Measurements from ENCODE around the gene RAI1. TPM values are rescaled to one million over a fixed set of nuclear protein-coding genes. Genes with fewer than 3 reads are reported as not detected.

Gene RAI1
- total and polyA plus RNA-seq, 2 of the 8 experiments (the other 6 are each of a cell fraction or from before 2014, with no cell fraction given): 0.39 to 1.2 TPM

DNA sequence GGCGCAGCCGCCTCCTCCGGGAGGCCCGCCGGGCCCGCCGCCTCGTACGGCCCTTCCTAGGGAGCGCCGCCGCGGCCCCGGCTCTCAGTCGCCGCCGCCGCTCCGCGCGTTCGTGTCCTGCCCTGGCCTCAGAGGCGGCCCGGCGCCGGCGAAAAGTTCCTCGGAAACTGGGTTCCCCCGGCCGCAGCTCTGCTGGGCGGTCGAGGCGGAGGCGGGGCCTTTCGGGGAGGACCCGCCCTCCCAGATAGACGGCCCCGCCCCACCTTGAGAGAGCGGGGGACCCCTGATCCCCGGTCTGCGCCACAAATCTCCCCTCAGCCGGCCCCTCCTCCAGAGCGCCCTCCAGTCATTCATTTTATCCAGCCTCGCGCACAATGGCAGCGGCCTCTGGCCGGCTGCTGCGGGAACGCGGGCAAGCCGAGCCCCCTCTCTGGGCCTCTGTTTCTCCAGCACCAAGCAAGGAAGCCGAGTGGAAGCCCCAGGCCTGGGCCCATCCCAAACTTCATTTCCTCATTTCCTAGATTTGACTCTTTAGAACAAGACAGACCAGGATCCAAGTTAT lies 155.6 kb downstream of the RAI1 start, which contains the start of gene SREBF1:
TSS of gene SREBF1 (minus strand) at position 169 of the 562 bp plus-strand sequence. CDS start 169 bp downstream, outside the sequence.
- peak within 1 kb of the TSS; percentile 98 for H4K8ac ChIP-seq (ENCODE audit: extremely low read depth, insufficient read depth, low read length)
- TF ChIP-seq TAF7 (optimal IDR thresholded peaks at IDR 0.05; ENCODE audit: borderline replicate concordance, low read depth, low read length): peak; percentile 83
- TF ChIP-seq POLR2AphosphoS5 (IDR thresholded peaks at IDR 0.05; ENCODE audit: low read depth, low read length): 0 out of 2 replicates have a peak, but pooled peaks have one; percentile 19
- TF ChIP-seq TEAD4 (IDR thresholded peaks at IDR 0.05; ENCODE audit: low read depth, low read length): no peak
- TF ChIP-seq CREB1 (IDR thresholded peaks at IDR 0.05): 0 out of 2 replicates have a peak, but pooled peaks have one; percentile 13
- no peak for TF ChIP-seq E2F6 (IDR thresholded peaks at IDR 0.05)
- peak; percentile 32; the same call in 1 of the 2 replicates for TF ChIP-seq TAF1 (IDR thresholded peaks at IDR 0.05; ENCODE audit: low read depth, low read length)
- peak; percentile 48 to 91 for TF ChIP-seq POLR2A (IDR thresholded peaks at IDR 0.05; ENCODE audit: control extremely low read depth in 1 of 2, low read depth in 2 of 2, low read length in 2 of 2)
- TF ChIP-seq SP1 (IDR thresholded peaks at IDR 0.05; ENCODE audit: low read depth, low read length): peak; percentile 55; the same call in 1 of the 2 replicates
- TF ChIP-seq CBX8 (IDR thresholded peaks at IDR 0.05; ENCODE audit: borderline replicate concordance, low read depth, low read length): no peak
- no peak for TF ChIP-seq ASH2L (IDR thresholded peaks at IDR 0.05; ENCODE audit: low read length)
- TF ChIP-seq YY1 (IDR thresholded peaks at IDR 0.05; ENCODE audit: low read depth, low read length): peak; percentile 60; the same call in 1 of the 2 replicates
- no peak; the same call in 1 of the 2 replicates for TF ChIP-seq PHF8 (conservative IDR thresholded peaks at IDR 0.05; ENCODE audit: low read depth, low read length)
- peak within 1 kb of the TSS; percentile 39 for H2BK120ac ChIP-seq (replicated peaks; ENCODE audit: low read depth, low read length)
- peak within 1 kb of the TSS; percentile 79 to 86 for H3K4me2 ChIP-seq (ENCODE audit: insufficient read depth in 1 of 2, low read depth in 2 of 2, low read length in 2 of 2)
- H3K56ac ChIP-seq (replicated peaks; ENCODE audit: insufficient read length, low read depth, low read length): peak within 1 kb of the TSS; percentile 86
- H3K23me2 ChIP-seq (ENCODE audit: low read depth, low read length): peaks cover 15% of the 10 kb centered on the region
- ChIA-PET POLR2A (ENCODE audit: partially characterized antibody) (interaction anchor here (0.6 to 18.4 kb wide), 35 partner anchors 9 to 342 kb away, joined by 3 to 532 read pairs (median 5); no protein-coding TSS in a partner anchor), CTCF (ENCODE audit: partially characterized antibody) (interaction anchor here (0.6 to 6.6 kb wide), 12 partner anchors 9 to 197 kb away, joined by 3 to 66 read pairs (median 6); no protein-coding TSS in a partner anchor)
- H2BK12ac ChIP-seq (ENCODE audit: low read depth, low read length): peak within 1 kb of the TSS; percentile 99
- FAIRE-seq (no peak), DNase-seq (ENCODE audit: low read depth in 1 of 2, low spot score in 2 of 2) (peak; percentile 59 to 84)
- H3K4me1 ChIP-seq (replicated peaks in 1 of 4; ENCODE audit: control insufficient read depth in 3 of 4, insufficient read depth in 4 of 4, low read length in 3 of 4): peaks cover 19 to 48% (median 39%) of the 10 kb centered on the region in 4 experiments
- H3K9ac ChIP-seq (replicated peaks in 1 of 4; ENCODE audit: extremely low read depth in 1 of 4, low read depth in 3 of 4, low read length in 3 of 4): peak within 1 kb of the TSS; percentile 96 to 99 (median 99)
- peak within 1 kb of the TSS; percentile 95 for H4K91ac ChIP-seq (replicated peaks; ENCODE audit: insufficient read length, low read length)
- peaks cover 0 to 5% (median under 1%) of the 10 kb centered on the region in 4 experiments; a peak in 4 of 8 replicates for H3K36me3 ChIP-seq (ENCODE audit: control insufficient read depth in 2 of 4, insufficient read depth in 4 of 4, low read length in 3 of 4)
- peak within 1 kb of the TSS; percentile 92 for H2BK15ac ChIP-seq (ENCODE audit: low read length)
- no peaks in the 10 kb centered on the region for H3K27me3 ChIP-seq (replicated peaks in 1 of 4; ENCODE audit: control insufficient read depth in 3 of 4, extremely low read depth in 1 of 4, insufficient read depth in 3 of 4, low read length in 3 of 4)
- H2BK5ac ChIP-seq (ENCODE audit: low read depth, low read length): peak within 1 kb of the TSS; percentile 99
- peaks cover 7% of the 10 kb centered on the region for H3K79me1 ChIP-seq (ENCODE audit: low read depth, low read length)
- H3K27ac ChIP-seq (ENCODE audit: low read depth, low read length): peak within 1 kb of the TSS; percentile 93
- H2AK5ac ChIP-seq (ENCODE audit: low read depth, low read length): peak within 1 kb of the TSS; percentile 99
- no peak within 1 kb of the TSS for H3K23ac ChIP-seq (ENCODE audit: insufficient read length)
- H2BK20ac ChIP-seq (ENCODE audit: low read length): peak within 1 kb of the TSS; percentile 98
- peak within 1 kb of the TSS; percentile 63 for H4K5ac ChIP-seq (ENCODE audit: insufficient read length, low read depth, low read length)
- H3K4ac ChIP-seq (replicated peaks; ENCODE audit: insufficient read length, low read depth, low read length): peak within 1 kb of the TSS; percentile 84
- peak within 1 kb of the TSS; percentile 81 to 99 (median 96) for H3K4me3 ChIP-seq (ENCODE audit: extremely low read depth in 1 of 4, insufficient read depth in 2 of 4, low read depth in 3 of 4, low read length in 4 of 4)
- no peak within 1 kb of the TSS for H3K14ac ChIP-seq (ENCODE audit: insufficient read length)
- H3K9me3 ChIP-seq (ENCODE audit: insufficient read depth in 2 of 2, low read depth in 1 of 2, low read length in 1 of 2): no peaks in the 10 kb centered on the region
- peaks cover 16 to 17% of the 10 kb centered on the region in 2 experiments for H4K20me1 ChIP-seq (replicated peaks in 1 of 2; ENCODE audit: control insufficient read depth in 1 of 2, insufficient read depth in 2 of 2, low read length in 2 of 2)
- peaks cover 23 to 37% of the 10 kb centered on the region in 2 experiments for H3K79me2 ChIP-seq (ENCODE audit: control insufficient read depth in 1 of 2, insufficient read depth in 2 of 2, low read length in 2 of 2)
- 4% methylated on average over 46 of the region's 52 CpGs; no CpG with 5 or more reads in 1 of the 2 experiments for WGBS, 2 experiments (ENCODE audit: extremely low coverage in 1 of 2, insufficient coverage in 1 of 2, insufficient read length in 1 of 2, insufficient replicate concordance in 2 of 2, low coverage in 1 of 2, low lambda C conversion rate in 2 of 2, missing lambda C conversion rate in 1 of 2)
- peak within 1 kb of the TSS; percentile 99 for H3K18ac ChIP-seq (ENCODE audit: extremely low read depth, low read length)
- H2AFZ ChIP-seq (ENCODE audit: low read length): no peak within 1 kb of the TSS

All from H1 (cell line).